ENCODE measurements around the gene CORO2A. TPM values are rescaled to one million over a fixed set of nuclear protein-coding genes. Genes with fewer than 3 reads are reported as not detected.

CORO2A gene
- total and polyA plus RNA-seq, 2 of the 4 experiments (the other 2 are of a cell fraction), result 1.9 to 2.2 TPM

GRCh38 chr9:98101416-98101815 is 91.0 kb downstream of the CORO2A start:
- no peak overlapping the region for H2BK20ac ChIP-seq (ENCODE audit: low read depth, low read length)
- H3K9me3 ChIP-seq (ENCODE audit: control insufficient read depth, insufficient read depth, low read length), result no peaks in the 10 kb centered on the region
- H3K23ac ChIP-seq (ENCODE audit: low read depth, low read length), result no peak overlapping the region
- H2BK120ac ChIP-seq (ENCODE audit: low read depth, low read length), result no peak overlapping the region
- no peak overlapping the region for H3K14ac ChIP-seq (replicated peaks; ENCODE audit: low read depth, low read length)
- in situ Hi-C loops (cut with MboI; ENCODE audit: low sequenced_read_pairs) (no loop called here), intact Hi-C loops (cut with micrococcal nuclease) (no loop called here), dilution Hi-C loops (cut with HindIII; ENCODE audit: low sequenced_read_pairs, unreplicated experiment) (no loop called here)
- no peak overlapping the region for H2AK9ac ChIP-seq (replicated peaks; ENCODE audit: low read depth, low read length, poor library complexity)
- no peaks in the 10 kb centered on the region; the same call in 1 of the 2 replicates for H3K9me1 ChIP-seq (ENCODE audit: insufficient read depth, low read length)
- peaks cover 1% of the 10 kb centered on the region; the same call in 1 of the 2 replicates for H3K36me3 ChIP-seq (ENCODE audit: control insufficient read depth, insufficient read depth, low read length)
- H3K27ac ChIP-seq (ENCODE audit: insufficient read depth, low read length), result no peak overlapping the region
- H2BK15ac ChIP-seq (ENCODE audit: low read depth, low read length), result no peak overlapping the region
- H4K5ac ChIP-seq (ENCODE audit: low read depth, low read length), result no peak overlapping the region
- no peak overlapping the region for H4K8ac ChIP-seq (ENCODE audit: low read depth in 2 of 2, low read length in 2 of 2)
- H4K91ac ChIP-seq (ENCODE audit: insufficient read depth, low read depth, low read length), result no peak overlapping the region
- H3K4me1 ChIP-seq (ENCODE audit: control insufficient read depth, insufficient read depth, low read length), result no peaks in the 10 kb centered on the region
- no peak overlapping the region for H3K9ac ChIP-seq (ENCODE audit: low read depth, low read length)
- ChIA-PET POLR2A (ENCODE audit: unreplicated experiment) (no interaction called here), CTCF (no interaction called here)
- no peaks in the 10 kb centered on the region for H3K79me1 ChIP-seq (ENCODE audit: low read depth in 1 of 2, low read length in 2 of 2)
- H4K20me1 ChIP-seq (ENCODE audit: insufficient read depth, low read length), result no peaks in the 10 kb centered on the region
- H2BK5ac ChIP-seq (ENCODE audit: low read depth, low read length, poor library complexity, severe bottlenecking), result no peak overlapping the region
- H3K56ac ChIP-seq (ENCODE audit: extremely low read depth, insufficient read depth, low read length), result no peak overlapping the region
- no peak overlapping the region for H3K18ac ChIP-seq (ENCODE audit: low read depth, low read length)
- BruUV-seq (replicated peaks), result no TSS peak
- no peak overlapping the region for H3K4ac ChIP-seq (ENCODE audit: low read depth, low read length)
- ATAC-seq (ENCODE audit: low read depth), result no peak
- DNase-seq, result no peak
- no peak overlapping the region for H2AFZ ChIP-seq (replicated peaks; ENCODE audit: low read length, poor library complexity)
- WGBS, 2 experiments (ENCODE audit: extremely low coverage in 2 of 2, insufficient read length in 1 of 2), result 100% methylated on average over 4 of the region's 7 CpGs; no CpG with 5 or more reads in 1 of the 2 experiments
- TF ChIP-seq SMC3 (IDR thresholded peaks at IDR 0.05; ENCODE audit: low read depth, low read length), result no peak
- TF ChIP-seq ELK1 (IDR thresholded peaks at IDR 0.05; ENCODE audit: borderline replicate concordance, low read depth, low read length), result no peak
- no peak for TF ChIP-seq FOS (IDR thresholded peaks at IDR 0.05; ENCODE audit: low read depth, low read length)
- TF ChIP-seq CHD1 (IDR thresholded peaks at IDR 0.05; ENCODE audit: low read depth, low read length), result no peak
- TF ChIP-seq USF2 (IDR thresholded peaks at IDR 0.05; ENCODE audit: low read depth, low read length), result no peak
- no peak for TF ChIP-seq RFX5 (IDR thresholded peaks at IDR 0.05; ENCODE audit: low read depth, low read length)
- TF ChIP-seq MAZ (IDR thresholded peaks at IDR 0.05; ENCODE audit: borderline replicate concordance, low read depth, low read length), result no peak
- no peak overlapping the region for H2AK5ac ChIP-seq (ENCODE audit: low read depth, low read length)
- H3K27me3 ChIP-seq (ENCODE audit: control insufficient read depth, insufficient read depth, low read length), result no peaks in the 10 kb centered on the region
- no peak overlapping the region for H3K4me3 ChIP-seq (ENCODE audit: insufficient read depth, low read depth, low read length)
- H3K4me2 ChIP-seq (ENCODE audit: low read depth, low read length), result no peak overlapping the region

Measured in IMR-90 (cell line).